ENCODE data around the gene NMS.

NMS gene

GRCh38 chr2:100427627-100428258 lies 42.5 kb upstream of the NMS start:
- H4K8ac ChIP-seq (ENCODE audit: low read length): no peak overlapping the region
- no peaks in the 10 kb centered on the region for H3K79me1 ChIP-seq (replicated peaks; ENCODE audit: low read length, poor library complexity, severe bottlenecking)
- H3K18ac ChIP-seq (ENCODE audit: low read depth in 1 of 2, low read length in 2 of 2): no peak overlapping the region

GRCh38 chr2:100429726-100430125 lies 40.6 kb upstream of the NMS start:
- no peak overlapping the region for H2AFZ ChIP-seq (ENCODE audit: low read depth, low read length)
- H3K9me3 ChIP-seq (ENCODE audit: control insufficient read depth, low read length): peaks cover 6% of the 10 kb centered on the region
- no peaks in the 10 kb centered on the region for H3K36me3 ChIP-seq (ENCODE audit: control insufficient read depth in 1 of 2, insufficient read depth in 2 of 2, low read depth in 1 of 2, low read length in 2 of 2)
- H2AK5ac ChIP-seq (ENCODE audit: low read length, severe bottlenecking): no peak overlapping the region
- H3K18ac ChIP-seq (ENCODE audit: low read depth in 1 of 2, low read length in 2 of 2): no peak overlapping the region
- H2BK120ac ChIP-seq (ENCODE audit: low read depth, low read length): no peak overlapping the region
- no peaks in the 10 kb centered on the region for H3K79me1 ChIP-seq (replicated peaks; ENCODE audit: low read length, poor library complexity, severe bottlenecking)
- DNase-seq: no peak
- no peak overlapping the region for H3K23ac ChIP-seq (ENCODE audit: low read length in 2 of 2)
- no peaks in the 10 kb centered on the region for H3K4me1 ChIP-seq (ENCODE audit: control insufficient read depth, insufficient read depth, low read depth, low read length)
- H4K8ac ChIP-seq (ENCODE audit: low read length): no peak overlapping the region
- peaks cover 11 to 15% of the 10 kb centered on the region in 2 experiments for H3K27me3 ChIP-seq (ENCODE audit: control insufficient read depth in 1 of 2, insufficient read depth in 1 of 2, low read length in 2 of 2)
- H3K4ac ChIP-seq (ENCODE audit: low read depth in 1 of 2, low read length in 2 of 2): no peak overlapping the region
- no peak overlapping the region for H2BK5ac ChIP-seq (ENCODE audit: low read depth, low read length, poor library complexity, severe bottlenecking)
- no peak overlapping the region for H3K4me3 ChIP-seq (ENCODE audit: insufficient read depth in 1 of 2, low read depth in 1 of 2, low read length in 2 of 2)
- no peak overlapping the region for H3K27ac ChIP-seq (ENCODE audit: low read length, poor library complexity, severe bottlenecking)
- 85% methylated on average over 1 of the region's 1 CpG for WGBS
- no peak overlapping the region for H3K4me2 ChIP-seq (ENCODE audit: low read length, poor library complexity, severe bottlenecking)
- no peak overlapping the region for H2BK12ac ChIP-seq (ENCODE audit: low read length in 2 of 2)
- H4K91ac ChIP-seq (ENCODE audit: low read length): no peak overlapping the region
- no peak overlapping the region for H2BK15ac ChIP-seq (ENCODE audit: low read depth, poor library complexity, severe bottlenecking)
- H3K9ac ChIP-seq (ENCODE audit: low read length): no peak overlapping the region
- H3K14ac ChIP-seq (ENCODE audit: low read length in 2 of 2): no peak overlapping the region

More at GRCh38 chr2:100427627-100428258, 42.5 kb upstream of the NMS start:
- Histone ChIP-seq H3K4ac (ENCODE audit: low read depth in 1 of 2, low read length in 2 of 2) (no peak overlapping the region), H3K9me3 (ENCODE audit: control insufficient read depth, low read length) (peaks cover 6% of the 10 kb centered on the region), H2AK5ac (ENCODE audit: low read length, severe bottlenecking) (no peak overlapping the region), H3K27me3 (ENCODE audit: control insufficient read depth in 1 of 2, insufficient read depth in 1 of 2, low read length in 2 of 2) (peaks cover 11 to 12% of the 10 kb centered on the region in 2 experiments), H2BK120ac (ENCODE audit: low read depth, low read length) (no peak overlapping the region), H2BK5ac (ENCODE audit: low read depth, low read length, poor library complexity, severe bottlenecking) (no peak overlapping the region), H3K23ac (ENCODE audit: low read length in 2 of 2) (no peak overlapping the region), H2BK15ac (ENCODE audit: low read depth, poor library complexity, severe bottlenecking) (no peak overlapping the region), H3K36me3 (ENCODE audit: control insufficient read depth in 1 of 2, insufficient read depth in 2 of 2, low read depth in 1 of 2, low read length in 2 of 2) (no peaks in the 10 kb centered on the region), H4K91ac (ENCODE audit: low read length) (no peak overlapping the region), H2BK12ac (ENCODE audit: low read length in 2 of 2) (no peak overlapping the region), H2AFZ (ENCODE audit: low read depth, low read length) (no peak overlapping the region), H3K14ac (ENCODE audit: low read length in 2 of 2) (no peak overlapping the region), H3K4me3 (ENCODE audit: insufficient read depth in 1 of 2, low read depth in 1 of 2, low read length in 2 of 2) (no peak overlapping the region), H3K9ac (ENCODE audit: low read length) (no peak overlapping the region), H3K4me1 (ENCODE audit: control insufficient read depth, insufficient read depth, low read depth, low read length) (no peaks in the 10 kb centered on the region), H3K27ac (ENCODE audit: low read length, poor library complexity, severe bottlenecking) (no peak overlapping the region), H3K4me2 (ENCODE audit: low read length, poor library complexity, severe bottlenecking) (no peak overlapping the region)
- 50% methylated on average over 9 of the region's 11 CpGs for WGBS
- peak; percentile 45 for DNase-seq

GRCh38 chr2:100437751-100438150 lies 32.5 kb upstream of the NMS start:
- no peaks in the 10 kb centered on the region for H3K36me3 ChIP-seq (ENCODE audit: control insufficient read depth in 1 of 2, insufficient read depth in 2 of 2, low read depth in 1 of 2, low read length in 2 of 2)
- no peak overlapping the region for H2BK12ac ChIP-seq (ENCODE audit: low read length in 2 of 2)
- no peak overlapping the region for H3K18ac ChIP-seq (ENCODE audit: low read depth in 1 of 2, low read length in 2 of 2)
- no peak overlapping the region for H3K4ac ChIP-seq (ENCODE audit: low read depth in 1 of 2, low read length in 2 of 2)
- DNase-seq: no peak
- no peaks in the 10 kb centered on the region for H3K79me1 ChIP-seq (replicated peaks; ENCODE audit: low read length, poor library complexity, severe bottlenecking)
- WGBS: 82% methylated on average over 8 of the region's 8 CpGs
- no peak overlapping the region for H2BK15ac ChIP-seq (ENCODE audit: low read depth, poor library complexity, severe bottlenecking)
- no peak overlapping the region for H3K4me2 ChIP-seq (ENCODE audit: low read length, poor library complexity, severe bottlenecking)
- H3K27me3 ChIP-seq (ENCODE audit: control insufficient read depth in 1 of 2, insufficient read depth in 1 of 2, low read length in 2 of 2): peaks cover 5 to 15% of the 10 kb centered on the region in 2 experiments
- no peak overlapping the region for H3K9ac ChIP-seq (ENCODE audit: low read length)
- H2BK120ac ChIP-seq (ENCODE audit: low read depth, low read length): no peak overlapping the region
- no peak overlapping the region for H2AFZ ChIP-seq (ENCODE audit: low read depth, low read length)
- no peak overlapping the region for H4K8ac ChIP-seq (ENCODE audit: low read length)
- no peak overlapping the region for H3K4me3 ChIP-seq (ENCODE audit: insufficient read depth in 1 of 2, low read depth in 1 of 2, low read length in 2 of 2)
- H4K91ac ChIP-seq (ENCODE audit: low read length): no peak overlapping the region
- no peak overlapping the region for H3K27ac ChIP-seq (ENCODE audit: low read length, poor library complexity, severe bottlenecking)
- H2AK5ac ChIP-seq (ENCODE audit: low read length, severe bottlenecking): no peak overlapping the region
- H3K23ac ChIP-seq (ENCODE audit: low read length in 2 of 2): no peak overlapping the region
- H2BK5ac ChIP-seq (ENCODE audit: low read depth, low read length, poor library complexity, severe bottlenecking): no peak overlapping the region
- no peak overlapping the region for H3K14ac ChIP-seq (ENCODE audit: low read length in 2 of 2)
- no peaks in the 10 kb centered on the region for H3K9me3 ChIP-seq (ENCODE audit: control insufficient read depth, low read length)
- H3K4me1 ChIP-seq (ENCODE audit: control insufficient read depth, insufficient read depth, low read depth, low read length): no peaks in the 10 kb centered on the region

- Histone ChIP-seq H2BK120ac (ENCODE audit: low read depth, low read length) (no peak overlapping the region), H3K79me1 (replicated peaks; ENCODE audit: low read length, poor library complexity, severe bottlenecking) (no peaks in the 10 kb centered on the region), H3K4me1 (ENCODE audit: control insufficient read depth, insufficient read depth, low read depth, low read length) (no peaks in the 10 kb centered on the region), H3K23ac (ENCODE audit: low read length in 2 of 2) (no peak overlapping the region), H2BK15ac (ENCODE audit: low read depth, poor library complexity, severe bottlenecking) (no peak overlapping the region), H4K91ac (ENCODE audit: low read length) (no peak overlapping the region), H3K9ac (ENCODE audit: low read length) (peak overlapping the region; percentile 26), H3K36me3 (ENCODE audit: control insufficient read depth in 1 of 2, insufficient read depth in 2 of 2, low read depth in 1 of 2, low read length in 2 of 2) (no peaks in the 10 kb centered on the region), H3K4ac (ENCODE audit: low read depth in 1 of 2, low read length in 2 of 2) (no peak overlapping the region), H3K14ac (ENCODE audit: low read length in 2 of 2) (no peak overlapping the region), H3K27ac (ENCODE audit: low read length, poor library complexity, severe bottlenecking) (no peak overlapping the region), H2AFZ (ENCODE audit: low read depth, low read length) (no peak overlapping the region), H3K9me3 (ENCODE audit: control insufficient read depth, low read length) (peaks cover 3% of the 10 kb centered on the region), H4K8ac (ENCODE audit: low read length) (no peak overlapping the region), H2BK5ac (ENCODE audit: low read depth, low read length, poor library complexity, severe bottlenecking) (no peak overlapping the region), H2BK12ac (ENCODE audit: low read length in 2 of 2) (no peak overlapping the region), H3K4me2 (ENCODE audit: low read length, poor library complexity, severe bottlenecking) (no peak overlapping the region), H2AK5ac (ENCODE audit: low read length, severe bottlenecking) (no peak overlapping the region), H3K27me3 (ENCODE audit: control insufficient read depth in 1 of 2, insufficient read depth in 1 of 2, low read length in 2 of 2) (peaks cover 0 to 14% of the 10 kb centered on the region in 2 experiments), H3K18ac (ENCODE audit: low read depth in 1 of 2, low read length in 2 of 2) (no peak overlapping the region), H3K4me3 (ENCODE audit: insufficient read depth in 1 of 2, low read depth in 1 of 2, low read length in 2 of 2) (no peak overlapping the region)
- no peak for DNase-seq
- 73% methylated on average over 2 of the region's 2 CpGs for WGBS
These were observed 23.6 kb upstream of the NMS start for GRCh38 chr2:100446696-100447095.

Data from mesenchymal stem cell (in vitro differentiated cells and primary cell).